Measurements from ENCODE around the gene SLC4A11.
"Not testable (repeated sequence)": the region's sequence is repeated elsewhere in the genome, so short reads cannot be mapped to it uniquely, and the experiment has no call there.

The SLC4A11 gene

GRCh38 chr20:3227936-3228749 lies 10.8 kb downstream of the SLC4A11 start:
- peak in 1 of 56 donors; percentile 33 for DNase-seq

DNA sequence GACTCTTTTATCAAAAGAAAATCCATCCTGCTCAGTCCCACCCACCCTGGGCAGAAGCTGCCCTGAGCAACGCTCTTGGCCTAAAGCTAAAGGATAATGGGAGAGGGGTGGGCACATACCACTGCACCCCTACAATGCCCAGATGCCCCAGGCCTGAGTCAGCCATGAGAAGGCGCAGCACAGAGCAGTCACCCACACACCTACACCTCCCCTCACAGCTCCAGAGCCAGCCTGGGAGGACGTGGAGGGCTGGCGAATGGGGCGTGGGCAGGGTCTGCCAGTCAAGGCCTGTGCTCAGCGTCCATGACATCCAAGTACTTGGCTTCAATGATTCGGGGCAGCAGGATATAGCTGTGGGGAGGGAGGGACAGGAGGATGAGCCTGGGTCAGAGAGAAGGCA lies 11.5 kb downstream of the SLC4A11 start:
- DNase-seq, result peak in 1 of 56 donors; percentile 33

GRCh38 chr20:3226864-3227263 lies 12.1 kb downstream of the SLC4A11 start:
- no peak for DNase-seq

- DNase-seq, result no peak
Measured at GRCh38 chr20:3226093-3226492, 12.9 kb downstream of the SLC4A11 start.

DNA sequence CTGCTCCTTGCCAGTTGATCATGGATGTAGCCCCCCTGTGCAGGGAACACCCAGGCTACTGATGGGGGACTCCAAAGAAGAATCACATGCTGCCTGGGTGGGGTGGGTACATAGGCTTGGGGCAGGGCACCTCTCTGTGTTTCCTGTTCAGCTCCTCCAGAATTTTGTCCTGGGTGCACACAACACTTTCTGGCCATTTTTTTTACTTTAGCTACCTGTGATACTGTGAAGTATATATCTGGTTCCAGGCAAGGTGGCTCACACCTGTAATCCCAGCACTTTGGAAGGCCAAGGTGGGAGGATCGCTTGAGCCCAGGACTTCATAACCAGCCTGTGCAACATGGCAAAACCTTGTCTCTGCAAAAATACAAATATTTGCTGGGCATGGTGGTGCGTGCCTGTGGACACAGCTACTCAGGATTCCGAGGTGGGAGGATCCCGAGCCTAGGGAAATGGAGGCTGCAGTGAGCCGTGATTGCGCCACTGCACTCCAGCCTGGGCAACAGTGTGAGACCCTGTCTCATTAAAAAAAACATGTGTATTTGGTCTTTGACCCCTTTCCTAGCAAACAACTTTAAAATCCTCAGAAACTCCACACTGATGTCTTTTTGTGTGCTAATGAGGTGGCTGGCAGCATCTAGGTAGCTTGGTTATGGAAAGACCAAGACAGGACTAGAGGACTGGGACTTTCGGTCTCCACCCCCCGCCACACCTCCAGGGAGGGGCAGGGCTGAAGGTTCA lies 14.1 kb downstream of the SLC4A11 start:
- no peak for DNase-seq

- DNase-seq, result no peak
Measured at GRCh38 chr20:3223994-3224680, 14.9 kb downstream of the SLC4A11 start.

GRCh38 chr20:3223651-3223993 lies 15.4 kb downstream of the SLC4A11 start:
- DNase-seq, result no peak

GRCh38 chr20:3222635-3223600 lies 16.1 kb downstream of the SLC4A11 start:
- DNase-seq, result no peak

DNA sequence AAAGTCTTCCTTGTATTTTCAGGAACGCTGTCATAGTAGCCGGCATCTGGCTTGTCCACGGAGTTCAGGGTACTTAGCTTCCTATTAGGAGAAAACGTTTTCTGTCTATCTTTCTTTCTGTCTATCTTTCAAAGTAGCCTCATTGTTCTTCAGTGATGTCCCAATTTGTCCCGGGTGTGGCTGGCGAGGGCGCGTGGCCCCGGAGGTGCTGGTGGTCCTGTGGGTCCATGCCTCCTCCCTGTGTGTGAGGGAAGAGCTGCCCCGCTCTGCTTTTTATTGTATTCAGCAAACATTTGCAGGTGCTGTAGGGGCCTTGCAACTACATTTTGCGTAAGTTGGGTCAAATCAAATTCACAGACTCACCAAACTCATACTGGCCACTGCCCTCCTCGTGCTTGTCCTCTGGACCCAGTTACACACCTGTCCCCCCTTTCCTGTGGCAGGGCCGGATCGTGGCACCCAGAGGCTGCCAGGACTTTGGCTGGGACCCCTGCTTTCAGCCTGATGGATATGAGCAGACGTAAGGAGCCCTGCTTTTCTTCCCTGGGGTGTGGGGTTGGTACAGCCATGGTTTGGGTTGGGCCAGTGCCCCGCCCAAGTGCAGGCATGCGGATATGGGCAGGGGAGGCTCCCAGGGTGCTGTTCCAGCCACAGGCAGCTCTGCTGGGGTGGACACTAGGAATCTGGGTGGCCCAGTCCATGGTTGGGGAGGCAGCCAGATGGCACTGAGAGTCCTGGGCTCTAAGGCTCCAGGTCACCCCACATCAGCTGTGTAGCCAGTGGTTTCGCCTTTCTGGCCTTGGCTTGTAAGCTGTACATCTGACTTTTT lies 17.4 kb downstream of the SLC4A11 start:
- DNase-seq, result no peak

DNA sequence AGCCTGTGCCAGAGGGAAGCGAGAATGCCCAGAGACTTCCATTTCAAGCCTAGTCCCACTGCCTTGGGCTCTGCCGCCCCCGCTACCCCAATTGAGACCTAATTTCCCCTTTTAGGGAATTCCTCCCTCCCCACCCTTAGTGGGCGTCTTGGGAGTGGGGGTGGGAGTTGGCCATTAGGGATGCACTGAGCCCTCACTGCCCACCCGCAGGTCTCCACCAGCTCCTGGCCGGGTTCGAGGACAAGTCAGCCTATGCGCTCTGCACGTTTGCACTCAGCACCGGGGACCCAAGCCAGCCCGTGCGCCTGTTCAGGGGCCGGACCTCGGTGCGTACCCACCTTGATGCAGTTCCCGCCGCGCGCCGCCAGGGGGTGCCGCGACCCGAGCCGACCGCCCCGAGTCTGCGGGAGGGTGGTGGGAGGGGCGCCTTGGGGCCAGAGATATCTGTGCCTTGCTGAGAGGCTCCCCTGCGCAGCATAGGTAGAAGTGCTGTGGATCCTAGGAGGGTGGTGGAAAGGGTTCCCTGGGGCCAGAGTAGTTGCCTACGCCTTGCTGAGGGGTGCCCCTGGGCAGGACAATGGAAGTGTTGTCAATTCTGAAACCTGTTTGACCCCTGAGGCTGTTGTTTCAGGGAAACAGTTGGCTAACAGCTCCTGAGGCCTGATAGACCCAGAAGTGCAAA lies 20.5 kb downstream of the SLC4A11 start:
- peak in 17 of 56 donors; percentile 5 to 59 (median 17) for DNase-seq

DNA sequence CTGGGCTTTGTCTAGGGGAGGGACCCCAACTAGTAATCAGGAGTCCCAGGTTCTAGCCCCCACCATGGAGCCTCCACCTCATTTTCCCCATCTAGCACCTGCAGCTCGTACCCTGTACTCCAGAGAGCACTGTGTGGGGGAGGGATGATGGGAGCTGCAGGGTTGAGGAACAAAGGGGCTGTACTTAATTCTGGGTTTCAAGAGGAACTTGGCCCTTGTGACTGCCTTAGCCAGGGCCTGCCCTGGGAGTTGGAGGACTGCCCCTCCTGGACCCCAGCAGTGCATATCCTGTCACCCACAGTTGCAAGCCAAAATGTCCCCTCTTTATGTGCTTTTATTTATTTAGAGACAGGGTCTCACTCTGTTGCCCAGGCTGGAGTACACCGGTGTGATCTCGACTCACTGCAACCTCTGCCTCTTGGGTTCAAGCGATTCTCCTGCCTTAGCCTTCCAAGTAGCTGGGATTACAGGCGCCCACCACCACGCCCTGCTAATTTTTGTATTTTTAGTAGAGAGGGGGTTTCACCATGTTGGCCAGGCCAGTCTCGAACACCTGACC lies 23.6 kb downstream of the SLC4A11 start:
- DNase-seq, result not testable (repeated sequence)

DNA sequence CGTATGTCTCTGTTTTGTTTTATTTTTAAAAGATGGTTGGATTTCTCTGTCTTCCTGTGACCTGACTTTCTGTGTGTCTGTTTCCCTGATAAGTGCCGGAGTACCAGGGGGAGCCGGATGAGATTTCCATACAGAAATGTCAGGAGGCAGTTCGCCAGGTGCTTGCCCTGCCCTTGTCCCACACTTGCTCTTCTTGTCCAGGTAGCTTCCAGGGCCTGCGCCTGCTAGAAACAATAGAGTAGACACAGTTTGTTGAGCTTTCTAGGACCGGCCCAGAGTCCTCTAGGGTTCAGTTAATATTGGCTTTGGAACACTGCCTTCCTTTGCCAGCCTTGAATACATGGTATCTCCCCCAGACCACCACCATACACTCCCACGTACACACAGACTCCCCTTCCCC lies 25.8 kb downstream of the SLC4A11 start:
- no peak for DNase-seq

DNA sequence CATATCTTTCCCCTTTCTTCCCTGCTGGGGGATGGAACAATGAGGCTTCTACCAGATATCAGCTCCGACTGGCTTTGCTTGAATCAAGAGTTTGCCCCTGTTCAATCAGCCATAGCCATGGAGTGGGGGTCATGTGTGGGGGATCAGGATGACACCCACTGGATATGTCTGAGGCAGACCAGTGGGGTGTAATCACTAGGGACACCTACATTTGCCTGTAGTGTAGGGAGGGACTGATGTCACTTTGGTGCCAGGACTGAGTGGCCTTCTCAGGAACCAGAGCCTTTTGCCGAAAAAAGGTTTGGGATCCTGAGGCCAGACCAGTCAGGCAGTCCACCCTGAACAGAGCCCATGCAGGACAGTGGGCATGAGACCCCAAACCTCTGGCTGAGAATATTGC lies 28.6 kb downstream of the SLC4A11 start:
- no peak for DNase-seq

DNA sequence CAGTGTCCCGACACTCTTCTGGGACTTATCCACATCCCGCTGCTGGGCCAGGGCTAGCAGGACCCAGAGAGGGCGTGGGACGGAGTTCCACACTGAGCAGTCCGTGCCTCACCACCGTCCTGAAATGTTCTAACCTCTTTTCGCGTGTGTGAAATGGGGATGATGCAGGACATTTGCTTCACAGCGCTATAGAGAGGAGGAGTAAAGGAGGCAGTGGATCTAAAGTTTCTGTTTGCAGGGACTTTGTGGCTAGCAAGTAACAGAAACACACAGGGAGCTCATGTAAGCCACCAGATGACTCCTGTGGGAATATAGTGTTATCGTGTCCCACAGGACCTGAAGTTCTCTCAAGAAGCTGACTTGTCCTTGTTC lies 29.1 kb downstream of the SLC4A11 start:
- DNase-seq, result no peak

DNA sequence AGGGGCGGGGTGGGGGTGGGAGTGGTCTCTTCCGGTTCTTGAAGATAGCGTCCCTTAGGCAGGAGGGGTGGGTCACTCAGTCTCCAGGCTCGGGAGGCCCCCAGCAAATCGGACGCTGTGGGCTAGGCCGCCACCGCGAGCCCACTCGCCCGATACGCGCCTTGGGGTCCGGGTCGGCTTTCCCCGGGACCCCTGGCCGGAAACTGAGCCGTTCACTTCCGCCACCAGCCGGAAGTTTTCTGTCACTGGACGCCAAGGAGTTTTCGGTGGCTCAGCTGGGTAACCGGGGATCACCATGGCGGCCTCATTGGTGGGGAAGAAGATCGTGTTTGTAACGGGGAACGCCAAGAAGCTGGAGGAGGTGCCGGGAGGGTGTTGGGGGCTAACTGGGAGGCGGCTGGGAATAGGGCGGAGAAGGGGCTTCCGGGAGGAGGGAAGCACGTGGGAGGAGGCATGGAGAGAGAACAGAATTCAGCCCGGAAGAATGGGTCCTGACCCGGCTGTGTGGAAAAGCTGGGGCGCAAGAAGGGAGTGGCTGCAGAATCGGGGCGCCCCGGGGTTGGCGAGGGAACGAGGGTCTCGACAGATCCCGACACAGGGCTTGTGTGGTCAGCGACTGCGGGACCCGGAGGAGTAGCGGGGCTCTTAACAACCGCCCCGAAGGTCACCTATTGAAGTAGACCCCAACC lies 29.6 kb downstream of the SLC4A11 start, which contains the start of gene ITPA:
ITPA (plus strand) TSS at position 242 of the 689 bp plus-strand sequence; CDS start at position 296, 54 bp downstream.
- DNase-seq, result peak in 41 of 56 donors; percentile 20 to 72 (median 42)

DNA sequence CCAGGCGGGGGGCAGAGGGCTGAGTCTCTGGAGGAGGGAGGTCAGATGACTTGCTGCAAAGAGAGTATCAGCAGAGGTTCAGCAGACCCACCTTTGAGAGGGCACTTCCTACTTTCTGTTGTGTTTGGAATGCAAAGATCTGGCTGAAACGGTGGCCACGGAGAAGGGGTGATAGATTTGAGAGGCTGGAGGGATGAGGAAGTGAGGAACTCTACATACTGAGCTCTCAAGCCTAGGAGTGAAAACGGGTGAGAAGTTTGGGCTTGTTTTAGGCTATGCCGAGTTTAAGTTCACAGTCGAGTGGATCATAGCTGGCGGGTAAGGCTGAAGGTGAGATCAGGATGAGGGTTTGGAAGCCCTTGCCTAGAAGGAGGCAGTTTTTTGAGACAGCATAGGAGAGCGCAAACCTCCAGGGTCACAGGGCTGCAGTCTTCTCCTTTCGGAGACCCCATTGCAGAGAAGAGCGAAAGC lies 30.2 kb downstream of the SLC4A11 start:
- DNase-seq, result no peak

- peak; percentile 26 to 95 (median 83) for DNase-seq
Measured at GRCh38 chr20:3204124-3204794, 34.7 kb downstream of the SLC4A11 start, which contains the start of gene DDRGK1. TSS of gene DDRGK1 (minus strand) at chr20:3204682. CDS start at chr20:3204627, 55 bp downstream.
